ENCODE data around the gene RFX3.
"Not testable (repeated sequence)": the region's sequence is repeated elsewhere in the genome, so short reads cannot be mapped to it uniquely, and the experiment has no call there.

Gene RFX3

DNA sequence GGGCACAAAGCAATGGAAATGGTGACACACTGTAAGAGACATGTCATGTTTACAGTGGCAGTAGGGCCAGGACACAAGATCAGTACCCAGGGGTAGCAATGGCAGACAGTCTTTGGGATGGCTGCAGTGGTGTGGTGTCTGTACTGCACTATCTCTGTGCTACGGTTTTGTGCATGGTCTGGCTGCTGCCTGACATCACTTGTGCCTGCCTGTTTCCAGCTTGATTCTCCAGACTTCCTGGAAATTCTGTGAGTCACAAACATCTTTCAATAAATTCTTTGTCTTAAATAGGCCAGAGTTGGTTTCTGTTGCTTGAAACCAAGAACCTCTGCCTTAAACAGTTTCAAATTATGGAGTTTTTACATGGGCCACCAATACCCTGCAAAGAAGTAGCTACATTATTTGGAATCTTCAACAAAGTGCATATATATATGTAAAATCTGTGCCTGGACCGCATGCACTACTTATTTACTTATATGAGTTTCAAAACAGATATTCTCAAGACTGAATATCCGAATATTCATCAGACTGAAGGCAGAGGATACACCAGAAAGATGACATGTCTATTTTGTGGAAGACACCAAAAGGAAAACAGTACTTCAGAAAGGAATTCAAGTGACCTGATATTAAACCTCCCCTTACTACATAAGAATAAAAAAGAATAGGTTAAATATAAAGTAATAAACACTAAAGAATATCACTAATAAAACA lies 188.1 kb downstream of the RFX3 start:
- DNase-seq = no peak

GRCh38 chr9:3336951-3337350 lies 188.8 kb downstream of the RFX3 start:
- DNase-seq = no peak

GRCh38 chr9:3332802-3333201 lies 193.0 kb downstream of the RFX3 start:
- no peak for DNase-seq

DNA sequence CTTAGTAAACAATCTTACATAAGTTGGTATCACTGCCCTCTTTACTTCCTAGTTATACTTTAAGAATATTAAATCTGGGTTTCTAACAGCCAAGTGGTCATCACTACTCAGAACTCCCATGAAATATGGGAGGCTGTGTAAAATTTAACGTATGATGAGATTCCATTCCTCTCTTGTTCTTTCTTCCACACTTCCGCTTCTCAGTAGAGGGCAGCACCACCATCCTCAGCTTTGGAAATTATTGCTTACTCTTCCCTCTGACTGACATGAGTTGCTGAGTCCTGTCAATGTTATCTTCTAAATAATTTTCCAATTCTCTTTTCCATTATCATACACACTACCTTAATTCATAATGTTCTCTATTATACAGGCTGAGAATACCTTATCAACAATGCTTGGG lies 194.0 kb downstream of the RFX3 start:
- DNase-seq = no peak

- DNase-seq = no peak
These were observed 194.9 kb downstream of the RFX3 start for GRCh38 chr9:3330792-3331420.

GRCh38 chr9:3329361-3329760 lies 196.4 kb downstream of the RFX3 start:
- no peak for DNase-seq

DNA sequence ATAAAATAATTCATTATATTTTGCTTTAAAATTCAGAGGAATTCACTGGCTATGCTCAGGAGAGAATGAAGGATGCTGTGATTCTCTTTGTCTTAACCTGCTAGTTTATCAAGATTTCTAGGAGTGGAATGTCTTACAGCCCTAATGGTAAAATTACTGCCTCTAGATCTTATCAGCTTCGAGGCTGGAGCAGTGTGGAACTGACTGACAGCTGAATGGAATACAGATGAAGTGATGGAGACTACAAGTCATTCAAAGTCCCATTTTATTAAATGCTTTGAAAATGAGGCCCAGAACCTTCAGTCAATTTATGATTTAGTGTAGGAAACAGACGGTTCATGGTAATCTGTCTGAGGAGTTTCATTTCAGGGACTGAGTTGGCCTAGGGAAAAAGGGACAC lies 202.1 kb downstream of the RFX3 start:
- no peak for DNase-seq

DNA sequence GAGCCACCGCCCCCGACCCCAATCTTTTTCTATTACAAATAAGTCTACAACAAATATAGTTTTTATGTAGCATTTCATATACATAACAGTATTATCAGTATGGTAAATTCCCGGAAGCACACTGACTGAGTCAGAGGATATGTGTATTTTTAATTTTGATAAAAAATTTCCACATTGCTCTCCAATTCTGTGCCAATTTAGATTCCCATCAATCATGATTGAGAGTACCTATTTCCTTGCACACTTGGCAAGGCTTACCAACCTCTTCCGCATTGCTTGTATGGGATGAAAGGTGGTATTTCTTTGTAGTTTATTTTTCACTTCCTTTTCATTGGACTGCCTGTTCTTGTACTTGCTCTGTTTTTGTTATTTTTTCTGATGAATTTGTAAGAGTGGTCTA lies 204.6 kb downstream of the RFX3 start:
- no peak for DNase-seq

DNA sequence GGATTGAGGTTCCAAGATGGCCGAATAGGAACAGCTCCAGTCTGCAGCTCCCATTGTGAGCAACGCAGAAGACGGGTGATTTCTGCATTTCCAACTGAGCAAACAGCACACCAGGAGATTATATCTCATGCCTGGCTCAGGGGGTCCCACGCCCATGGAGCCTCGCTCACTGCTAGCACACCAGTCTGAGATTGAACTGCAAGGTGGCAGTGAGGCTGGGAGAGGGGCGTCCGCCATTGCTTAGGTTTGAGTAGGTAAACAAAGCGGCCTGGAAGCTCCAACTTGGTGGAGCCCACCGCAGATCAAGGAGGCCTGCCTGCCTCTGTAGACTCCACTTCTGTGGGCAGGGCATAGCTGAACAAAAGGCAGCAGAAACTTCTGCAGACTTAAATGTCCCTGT lies 213.2 kb downstream of the RFX3 start:
- not testable (repeated sequence) for DNase-seq

GRCh38 chr9:3308609-3309008 lies 217.2 kb downstream of the RFX3 start:
- DNase-seq = no peak

DNA sequence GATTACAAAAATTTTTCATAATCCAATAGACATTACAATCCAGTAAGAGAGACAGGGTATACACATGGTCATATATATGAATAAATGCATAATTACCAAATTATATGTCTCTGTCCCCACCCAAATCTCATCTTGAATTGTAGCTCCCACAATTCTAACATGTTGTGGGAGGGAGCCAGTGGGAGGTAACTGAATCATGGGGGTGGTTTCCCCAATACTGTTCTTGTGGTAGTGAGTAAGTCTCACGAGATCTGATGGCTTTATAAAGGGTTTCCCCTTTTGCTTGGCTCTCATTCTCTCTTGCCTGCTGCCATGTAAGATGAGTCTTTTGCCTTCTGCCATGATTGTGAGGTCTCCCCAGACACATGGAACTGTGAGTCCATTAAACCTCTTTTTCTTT lies 221.4 kb downstream of the RFX3 start:
- DNase-seq = not testable (repeated sequence)

GRCh38 chr9:3299872-3300271 lies 225.9 kb downstream of the RFX3 start:
- DNase-seq = no peak

- DNase-seq = no peak
These were observed 229.3 kb downstream of the RFX3 start for GRCh38 chr9:3296536-3296935.

DNA sequence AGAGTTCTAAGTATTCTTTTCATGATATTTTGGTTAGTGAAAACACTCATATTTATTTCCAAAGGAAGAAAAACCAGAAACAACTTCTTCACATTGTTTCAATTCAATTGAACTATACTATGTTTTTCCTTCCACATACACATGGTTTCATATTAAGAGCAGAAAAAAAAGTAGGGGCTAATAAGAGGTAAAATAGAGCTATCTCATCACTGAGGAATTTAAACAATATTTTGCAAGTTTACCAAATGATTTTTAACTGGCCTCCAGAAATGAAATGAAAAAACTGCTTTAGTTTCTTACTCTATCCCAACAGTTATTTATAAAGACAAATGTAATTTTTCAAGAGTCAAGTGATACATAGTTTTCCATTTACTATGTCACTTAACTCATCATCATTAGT lies 233.5 kb downstream of the RFX3 start:
- no peak for DNase-seq

DNA sequence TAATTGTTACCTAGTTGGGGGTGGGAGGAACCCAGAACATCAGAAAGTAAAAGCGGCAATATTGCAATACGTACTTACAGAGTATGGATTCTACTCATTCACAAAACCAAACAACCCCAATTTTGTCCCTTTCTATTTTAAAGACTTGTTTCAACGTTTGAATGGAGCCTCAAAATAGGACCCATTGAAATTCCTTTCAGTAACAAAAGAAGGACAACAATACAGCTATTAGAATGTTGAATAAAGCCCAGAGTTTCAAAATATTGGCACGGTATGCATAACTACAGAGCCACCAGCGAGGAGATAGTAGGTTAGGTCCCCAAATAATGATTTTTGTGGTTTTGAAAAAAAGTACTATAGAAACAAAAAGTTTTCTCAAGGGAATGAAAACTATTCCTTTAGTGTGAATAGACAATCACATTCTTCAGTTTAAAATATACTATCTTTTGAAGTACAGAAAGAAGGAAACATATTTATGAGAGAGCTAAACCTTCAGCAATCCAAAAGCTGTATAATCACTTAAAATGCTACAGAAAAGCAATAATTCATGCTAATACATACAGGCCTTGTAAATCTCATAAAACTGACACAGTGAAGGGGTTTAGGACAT lies 235.5 kb downstream of the RFX3 start:
- no peak for DNase-seq

DNA sequence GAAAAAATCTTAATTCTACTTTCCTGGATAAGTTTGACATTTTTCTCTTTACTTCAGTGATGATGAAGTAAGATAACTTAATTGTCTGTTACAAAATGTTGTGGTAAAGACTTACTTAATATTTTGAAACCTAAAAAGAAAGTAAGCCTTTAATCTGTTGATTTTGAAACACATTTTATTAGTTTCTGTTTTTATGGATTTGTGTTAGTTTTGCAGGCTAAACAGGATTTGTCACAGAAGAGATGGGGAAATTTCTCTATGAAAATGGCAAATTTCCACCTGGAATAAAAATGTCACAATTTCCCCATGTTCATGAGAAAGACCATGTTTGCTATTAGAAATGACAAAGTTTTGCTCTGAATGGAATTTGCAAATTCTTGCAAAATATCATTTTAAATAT lies 237.1 kb downstream of the RFX3 start:
- DNase-seq = no peak

DNA sequence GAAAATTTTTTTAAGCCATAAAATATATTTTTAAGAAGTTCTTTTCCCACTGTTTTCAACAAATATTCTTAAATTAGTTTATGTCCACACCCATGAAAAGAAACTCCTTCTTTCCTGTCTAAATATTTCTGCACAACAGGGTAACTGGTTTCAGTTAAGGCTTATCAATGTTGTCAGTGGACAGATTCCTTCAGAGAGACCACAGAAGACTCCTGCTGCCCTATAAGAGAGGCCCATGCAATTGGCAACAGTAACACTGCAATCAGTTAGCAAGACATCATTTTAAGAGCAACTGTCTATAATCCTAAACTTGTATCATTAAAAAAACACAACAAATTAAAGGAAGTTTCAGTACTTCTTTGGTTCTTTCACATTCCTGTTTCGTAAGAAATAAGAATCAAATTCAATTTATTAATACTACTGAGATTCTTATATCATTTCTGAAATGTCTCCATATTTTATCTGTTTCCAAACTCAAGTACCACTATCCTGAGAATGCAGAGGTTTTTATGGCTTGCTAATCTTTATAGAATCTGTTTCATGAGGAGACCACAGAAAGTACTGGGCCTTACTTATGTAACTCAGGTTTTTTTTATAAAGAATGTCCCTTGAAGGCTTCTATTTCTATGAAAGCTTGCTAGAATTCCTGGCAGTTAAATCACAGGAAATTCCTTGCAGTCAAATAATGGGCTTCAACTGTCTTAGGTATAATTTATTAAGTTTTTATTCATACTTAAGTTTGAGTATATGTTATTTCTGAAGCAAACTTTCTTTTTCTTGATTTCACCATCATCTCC lies 240.2 kb downstream of the RFX3 start:
- DNase-seq = no peak

DNA sequence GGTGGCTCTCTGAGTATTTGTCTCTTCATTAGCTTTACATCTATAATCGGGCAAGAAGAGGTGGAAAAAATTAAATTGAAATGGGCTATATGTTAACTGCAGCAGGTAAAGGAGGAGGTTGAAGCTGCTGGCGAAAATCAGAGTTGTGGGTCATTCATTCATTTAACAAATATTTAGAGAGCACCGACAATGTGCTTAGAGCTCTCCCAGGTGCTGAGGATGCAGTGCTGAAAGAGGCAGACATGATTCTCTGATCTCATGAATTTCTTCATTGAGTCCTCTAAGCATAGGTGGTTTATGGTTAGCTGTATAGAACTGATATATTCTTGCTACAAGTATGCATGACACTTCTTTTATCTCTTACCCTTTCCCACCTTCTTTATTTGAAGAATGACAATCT lies 243.4 kb downstream of the RFX3 start:
- DNase-seq = no peak

- DNase-seq = no peak
These were observed 244.4 kb downstream of the RFX3 start for GRCh38 chr9:3281399-3281798.

- no peak for DNase-seq
These were observed 248.6 kb downstream of the RFX3 start for GRCh38 chr9:3277200-3277599.

- DNase-seq = no peak
These were observed 254.2 kb downstream of the RFX3 start for GRCh38 chr9:3271581-3271980.

GRCh38 chr9:3271157-3271556 lies 254.6 kb downstream of the RFX3 start:
- no peak for DNase-seq

DNA sequence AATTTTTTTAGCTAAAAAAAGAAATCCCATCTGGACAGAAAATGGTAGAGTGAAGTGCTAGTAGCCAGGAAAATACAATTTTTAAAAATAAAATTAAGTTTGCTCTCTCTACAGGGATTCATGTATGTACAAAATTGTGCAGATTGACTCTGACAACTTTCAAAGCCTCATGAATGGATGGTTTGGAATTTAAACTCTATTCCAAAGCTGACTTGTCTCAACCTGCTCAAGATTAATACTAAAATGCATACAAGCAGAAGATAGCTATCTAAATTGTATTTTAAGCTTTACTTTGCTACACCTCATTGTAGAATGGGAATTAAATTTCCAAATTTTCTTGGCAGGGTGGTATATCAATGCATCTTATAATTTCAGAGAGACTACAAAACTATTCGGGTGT lies 257.6 kb downstream of the RFX3 start:
- DNase-seq = no peak

DNA sequence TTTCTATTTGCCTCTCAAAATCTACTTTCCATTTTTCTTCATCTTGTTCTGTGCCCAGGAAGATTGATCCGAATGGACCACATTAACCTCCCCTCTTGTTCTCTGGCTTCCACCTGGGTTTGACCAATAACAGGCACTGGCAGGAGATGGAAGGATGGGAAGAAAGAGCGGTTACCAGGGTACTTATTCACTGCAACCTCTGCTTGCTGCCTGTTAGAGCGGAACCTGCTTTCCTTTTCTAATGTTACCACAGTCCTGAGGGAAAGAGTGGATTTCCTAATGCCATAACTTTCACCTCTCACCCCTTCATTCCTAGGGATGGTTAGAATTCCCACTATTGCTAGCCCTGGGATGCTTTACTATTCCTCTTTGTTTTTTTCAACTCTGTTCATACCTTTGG lies 262.1 kb downstream of the RFX3 start:
- DNase-seq = no peak
